GM21737 (cell line): Measurements from ENCODE around the gene PTGIR.

Experiments
- ATAC-seq: cut with Tn5 transposase; IDR thresholded peaks from one replicate; pipeline ENCODE4 v1.9.1; 2021; ENCODE audit warnings: mild to moderate bottlenecking, moderate library complexity; ENCODE audit not compliant: unreplicated experiment

Gene PTGIR

GRCh38 chr19:46601318-46602224 lies 23.3 kb downstream of the PTGIR start, which contains the start of gene CALM3:
Gene CALM3 (plus strand): TSS chr19:46601330. CDS start chr19:46601435, 105 bp downstream.
- ATAC-seq = no peak

- peak; percentile 68 for ATAC-seq
Observed at GRCh38 chr19:46600384-46601317, 24.2 kb downstream of the PTGIR start.

- no peak for ATAC-seq
Observed at GRCh38 chr19:46599716-46600373, 25.0 kb downstream of the PTGIR start.

GRCh38 chr19:46598372-46598917 lies 26.4 kb downstream of the PTGIR start:
- ATAC-seq = no peak

GRCh38 chr19:46596008-46596407 lies 28.9 kb downstream of the PTGIR start:
- no peak for ATAC-seq

GRCh38 chr19:46591870-46592269 lies 33.0 kb downstream of the PTGIR start:
- ATAC-seq = no peak

GRCh38 chr19:46591254-46591653 lies 33.6 kb downstream of the PTGIR start:
- no peak for ATAC-seq

GRCh38 chr19:46587861-46588260 lies 37.0 kb downstream of the PTGIR start:
- ATAC-seq = no peak

GRCh38 chr19:46586294-46586693 lies 38.6 kb downstream of the PTGIR start:
- ATAC-seq = no peak

- no peak for ATAC-seq
Observed at GRCh38 chr19:46585539-46585938, 39.4 kb downstream of the PTGIR start.

- no peak for ATAC-seq
Observed at GRCh38 chr19:46580247-46580646, 44.6 kb downstream of the PTGIR start.

GRCh38 chr19:46579361-46579879 lies 45.5 kb downstream of the PTGIR start:
- ATAC-seq = no peak

GRCh38 chr19:46578450-46578849 lies 46.4 kb downstream of the PTGIR start:
- ATAC-seq = no peak

GRCh38 chr19:46574533-46574932 lies 50.4 kb downstream of the PTGIR start:
- ATAC-seq = no peak

GRCh38 chr19:46573679-46574498 lies 51.0 kb downstream of the PTGIR start:
- ATAC-seq = no peak

GRCh38 chr19:46571495-46571894 lies 53.4 kb downstream of the PTGIR start:
- no peak for ATAC-seq
